IPS DF 6.9 (cell line): ENCODE data around the gene AGBL1.

Experiments used
- DNase-seq: peaks from one replicate; pipeline ENCODE4 v3.0.0-alpha.2; 2013; ENCODE audit warnings: low read depth, low spot score
- H3K27ac ChIP-seq: one replicate; pipeline ENCODE4 v1.5.1; 2013; ENCODE audit warnings: low read length, control low read depth
- H3K27me3 ChIP-seq: 2 replicates; pipeline ENCODE4 v1.6.1; 2013; ENCODE audit warnings: mild to moderate bottlenecking, low read length; ENCODE audit not compliant: control insufficient read depth, insufficient read depth
- H3K36me3 ChIP-seq: 2 replicates; pipeline ENCODE4 v1.6.1; 2013; ENCODE audit warnings: low read length; ENCODE audit not compliant: control insufficient read depth, insufficient read depth
- H3K4me1 ChIP-seq: 2 replicates; pipeline ENCODE4 v1.6.1; 2013; ENCODE audit warnings: low read length; ENCODE audit not compliant: control insufficient read depth, insufficient read depth
- H3K4me3 ChIP-seq: 2 replicates; pipeline ENCODE4 v1.5.1; 2013; ENCODE audit warnings: mild to moderate bottlenecking, low read length
- H3K9me3 ChIP-seq: 2 replicates; pipeline ENCODE4 v1.6.1; 2013; ENCODE audit warnings: low read length, inconsistent platforms; ENCODE audit not compliant: control insufficient read depth, insufficient read depth
- whole genome bisulfite sequencing: extraction: QIAGEN DNeasy Blood & Tissue Kit; methylation state at CpG from one replicate; pipeline ENCODE4 v1.1.7; 2013; ENCODE audit warnings: mixed read lengths, missing lambda C conversion rate; ENCODE audit not compliant: insufficient read length, insufficient coverage; 5-methylcytosine and 5-hydroxymethylcytosine counted together

Gene AGBL1

DNA sequence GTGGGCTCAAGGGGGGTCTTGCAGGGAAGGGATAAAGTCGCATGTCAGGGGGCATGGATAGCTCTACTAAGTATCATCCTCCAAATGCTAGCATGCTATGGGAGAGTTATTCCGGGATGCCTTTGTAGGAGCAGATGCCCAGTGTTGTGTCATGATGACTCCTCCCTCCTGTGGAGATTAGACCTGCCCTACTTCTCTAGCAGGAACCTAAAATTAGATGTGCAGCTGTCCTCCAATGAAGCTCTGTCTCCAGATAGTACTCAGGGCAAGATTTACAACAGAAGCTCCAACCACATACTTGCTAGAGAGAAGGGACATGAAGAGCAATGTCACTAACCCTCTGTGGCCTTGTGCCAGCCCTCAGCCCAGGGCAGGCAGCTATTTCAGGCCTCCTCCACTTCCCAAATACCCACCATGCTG lies 82.5 kb downstream of the AGBL1 start:
- no peak overlapping the region for H3K27ac ChIP-seq
- no peaks in the 10 kb centered on the region for H3K36me3 ChIP-seq
- H3K4me3 ChIP-seq: no peak overlapping the region
- no peaks in the 10 kb centered on the region for H3K9me3 ChIP-seq
- H3K4me1 ChIP-seq: peaks cover 4% of the 10 kb centered on the region; the same call in 1 of the 2 replicates
- no peaks in the 10 kb centered on the region for H3K27me3 ChIP-seq
- DNase-seq: no peak
- WGBS: no CpG with 5 or more reads among the region's 2 CpGs

DNA sequence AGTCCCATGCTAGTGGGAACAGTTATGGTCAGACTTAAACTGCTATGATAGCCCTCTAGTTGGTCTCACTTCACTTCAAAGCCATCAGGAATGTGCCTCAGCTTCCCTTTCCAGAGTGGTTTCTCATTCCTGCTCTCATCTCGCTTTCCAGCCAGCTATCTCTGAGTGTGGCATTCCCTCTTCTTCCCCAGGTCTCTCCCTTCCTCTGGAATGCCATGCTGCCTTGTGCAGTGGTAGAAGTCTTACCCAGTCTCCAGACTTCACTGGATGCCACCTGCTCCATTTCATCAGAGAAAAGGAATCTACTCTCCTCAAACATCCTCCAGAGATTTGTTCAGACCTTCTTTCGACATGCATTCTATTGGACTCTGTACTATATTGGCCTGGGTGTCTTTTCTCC lies 83.0 kb downstream of the AGBL1 start:
- no peaks in the 10 kb centered on the region for H3K27me3 ChIP-seq
- H3K4me3 ChIP-seq: no peak overlapping the region
- DNase-seq: no peak
- H3K36me3 ChIP-seq: no peaks in the 10 kb centered on the region
- peaks cover 4% of the 10 kb centered on the region; the same call in 1 of the 2 replicates for H3K4me1 ChIP-seq
- H3K27ac ChIP-seq: no peak overlapping the region
- no peaks in the 10 kb centered on the region for H3K9me3 ChIP-seq
- no CpG with 5 or more reads among the region's 2 CpGs for WGBS

DNA sequence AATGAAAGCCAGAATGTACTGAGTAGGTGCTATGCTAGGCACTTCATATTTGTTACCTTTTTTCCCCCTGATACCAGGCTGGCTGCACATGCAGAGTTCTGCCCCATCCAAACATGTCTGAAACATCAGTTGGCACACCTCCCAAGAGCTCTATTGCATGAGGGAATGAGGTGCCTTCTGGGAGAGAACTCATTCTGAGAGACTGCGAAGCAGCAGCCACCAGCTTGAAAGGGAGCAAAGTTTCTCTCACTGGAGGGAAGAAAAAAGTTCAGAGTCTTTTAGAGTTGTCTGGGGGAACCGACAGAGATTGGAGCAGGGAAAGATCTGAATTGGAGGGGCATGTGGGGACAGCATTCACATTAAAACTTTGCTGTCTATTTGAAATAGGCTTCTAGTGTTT lies 84.1 kb downstream of the AGBL1 start:
- Histone ChIP-seq H3K4me3 (no peak overlapping the region), H3K36me3 (no peaks in the 10 kb centered on the region), H3K27ac (no peak overlapping the region), H3K4me1 (peaks cover 4% of the 10 kb centered on the region; the same call in 1 of the 2 replicates), H3K9me3 (no peaks in the 10 kb centered on the region), H3K27me3 (no peaks in the 10 kb centered on the region)
- no CpG with 5 or more reads among the region's 2 CpGs for WGBS
- DNase-seq: no peak

DNA sequence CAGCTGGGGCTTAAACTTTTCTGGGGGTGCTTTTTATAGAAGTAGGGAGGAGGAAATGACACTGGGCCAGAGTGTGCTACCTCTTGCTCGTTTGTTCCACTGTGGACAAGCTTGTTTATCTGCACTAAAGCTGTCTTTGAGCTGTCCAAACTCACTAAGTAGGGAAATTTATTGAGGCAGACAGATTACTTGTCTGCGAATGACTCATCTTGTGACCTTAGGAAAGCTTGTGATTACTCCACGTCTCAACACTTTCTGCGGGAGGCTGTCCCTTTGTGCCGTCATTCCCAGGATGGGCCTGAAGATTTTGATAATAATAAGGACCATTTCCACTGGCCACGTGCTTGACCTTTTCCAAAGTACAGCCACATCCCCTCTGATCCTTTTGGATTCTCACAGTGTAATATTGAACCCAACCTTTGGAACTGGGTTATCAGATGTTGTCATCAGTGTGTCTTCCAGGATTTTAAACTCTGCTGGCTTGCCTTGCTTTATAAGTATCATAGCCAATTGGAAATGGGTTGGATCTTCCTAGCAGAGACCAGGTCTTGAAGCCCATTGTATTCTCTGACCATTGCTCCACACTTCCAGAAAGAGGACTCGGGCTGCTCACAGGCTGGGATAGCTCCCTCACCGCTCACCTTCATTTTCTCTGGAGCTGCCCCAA lies 84.7 kb downstream of the AGBL1 start:
- H3K27me3 ChIP-seq: no peaks in the 10 kb centered on the region
- no peaks in the 10 kb centered on the region for H3K9me3 ChIP-seq
- no peak for DNase-seq
- H3K4me1 ChIP-seq: peaks cover 4% of the 10 kb centered on the region; the same call in 1 of the 2 replicates
- no CpG with 5 or more reads among the region's 8 CpGs for WGBS
- H3K36me3 ChIP-seq: no peaks in the 10 kb centered on the region
- H3K27ac ChIP-seq: no peak overlapping the region
- no peak overlapping the region for H3K4me3 ChIP-seq

DNA sequence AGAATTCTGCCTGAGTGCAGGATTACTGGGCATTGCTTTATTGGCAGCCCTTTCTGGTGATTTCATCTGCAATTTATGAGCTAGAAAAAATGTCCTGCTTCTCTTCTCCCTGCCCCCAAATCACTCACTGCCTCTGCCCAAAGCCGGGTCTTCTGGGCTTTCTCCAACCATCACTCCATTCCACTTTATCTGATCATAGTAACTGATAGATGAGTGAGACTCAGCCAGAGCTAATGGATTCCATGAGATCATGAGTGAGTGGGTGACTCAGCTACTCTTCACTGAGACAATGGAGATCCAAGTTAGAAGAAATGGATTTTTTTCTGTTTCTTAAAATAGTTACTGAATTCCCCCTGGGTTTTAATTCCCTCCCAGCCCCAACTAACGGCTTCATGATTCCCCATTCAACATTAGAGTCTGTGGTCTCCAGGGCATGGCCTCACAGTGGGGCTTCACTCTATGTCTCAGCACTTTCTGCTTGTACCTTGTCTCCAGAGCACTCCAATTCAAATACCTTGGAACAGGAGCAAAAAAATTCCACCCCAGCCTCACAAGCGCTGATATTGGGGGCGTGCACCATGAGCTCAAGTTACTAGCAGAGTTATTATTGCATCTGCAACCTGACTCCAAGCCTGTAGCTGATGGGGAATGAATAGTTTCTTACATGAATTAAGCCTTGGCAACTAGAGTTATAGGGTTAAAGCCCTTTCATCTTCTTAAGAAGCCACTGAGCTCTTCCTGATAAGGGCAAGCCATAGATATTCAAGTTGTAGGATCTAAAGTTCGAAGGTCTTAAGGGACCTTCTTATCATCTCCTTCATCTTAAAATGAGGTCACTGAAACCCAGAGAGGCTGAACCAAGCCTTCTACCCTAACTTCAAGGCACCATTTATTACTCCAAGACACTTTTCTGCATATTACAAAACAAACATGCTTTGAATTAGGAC lies 85.9 kb downstream of the AGBL1 start:
- no peaks in the 10 kb centered on the region for H3K9me3 ChIP-seq
- H3K27me3 ChIP-seq: no peaks in the 10 kb centered on the region
- no peaks in the 10 kb centered on the region for H3K36me3 ChIP-seq
- whole genome bisulfite sequencing: no CpG with 5 or more reads among the region's 5 CpGs
- H3K4me3 ChIP-seq: no peak overlapping the region
- no peak for DNase-seq
- H3K4me1 ChIP-seq: peaks cover 4% of the 10 kb centered on the region; the same call in 1 of the 2 replicates
- H3K27ac ChIP-seq: no peak overlapping the region

DNA sequence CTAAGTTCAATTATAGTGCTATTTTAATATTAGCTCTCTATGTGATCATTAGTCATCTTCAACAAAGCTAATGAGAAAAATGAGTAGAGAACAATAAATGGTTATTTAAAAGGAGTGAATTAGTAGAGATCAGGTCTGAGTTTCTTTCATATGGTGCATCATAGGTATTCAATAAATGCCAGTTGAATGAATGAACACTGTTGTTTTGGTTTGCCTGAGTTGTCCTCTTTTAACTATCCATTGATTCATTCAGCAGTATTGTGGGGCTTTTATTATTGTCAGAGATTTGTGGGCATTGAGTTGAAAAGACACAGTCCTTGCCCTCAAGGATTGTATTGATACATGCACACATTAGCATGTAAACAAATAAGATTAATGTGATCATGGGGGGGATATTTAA lies 88.2 kb downstream of the AGBL1 start:
- Histone ChIP-seq H3K9me3 (no peaks in the 10 kb centered on the region), H3K27me3 (no peaks in the 10 kb centered on the region), H3K36me3 (no peaks in the 10 kb centered on the region), H3K27ac (no peak overlapping the region), H3K4me1 (peaks cover 1% of the 10 kb centered on the region; the same call in 1 of the 2 replicates), H3K4me3 (no peak overlapping the region)
- no peak for DNase-seq

DNA sequence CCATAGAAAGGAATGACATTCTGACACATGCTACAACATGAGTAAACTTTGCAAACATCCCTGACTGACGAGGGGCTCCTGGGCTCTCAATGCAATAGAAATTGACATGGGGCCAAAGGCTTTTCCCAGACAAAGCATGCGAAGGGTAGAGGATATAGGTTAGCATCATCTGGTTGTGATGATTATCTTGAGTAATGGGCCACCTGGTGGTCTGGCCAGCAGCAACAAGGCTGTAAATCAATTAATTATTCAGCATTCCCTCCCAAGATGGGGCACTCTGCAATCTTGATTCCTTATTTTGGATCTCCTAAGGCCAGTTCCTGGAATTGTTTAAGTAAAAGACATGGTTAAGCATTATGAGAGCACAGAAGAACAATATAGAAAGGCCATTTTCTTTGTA lies 99.2 kb downstream of the AGBL1 start:
- H3K4me3 ChIP-seq: no peak overlapping the region
- no peaks in the 10 kb centered on the region for H3K36me3 ChIP-seq
- no peaks in the 10 kb centered on the region for H3K4me1 ChIP-seq
- WGBS: no CpG with 5 or more reads among the region's 2 CpGs
- H3K9me3 ChIP-seq: no peaks in the 10 kb centered on the region
- no peak for DNase-seq
- H3K27ac ChIP-seq: no peak overlapping the region
- no peaks in the 10 kb centered on the region for H3K27me3 ChIP-seq

DNA sequence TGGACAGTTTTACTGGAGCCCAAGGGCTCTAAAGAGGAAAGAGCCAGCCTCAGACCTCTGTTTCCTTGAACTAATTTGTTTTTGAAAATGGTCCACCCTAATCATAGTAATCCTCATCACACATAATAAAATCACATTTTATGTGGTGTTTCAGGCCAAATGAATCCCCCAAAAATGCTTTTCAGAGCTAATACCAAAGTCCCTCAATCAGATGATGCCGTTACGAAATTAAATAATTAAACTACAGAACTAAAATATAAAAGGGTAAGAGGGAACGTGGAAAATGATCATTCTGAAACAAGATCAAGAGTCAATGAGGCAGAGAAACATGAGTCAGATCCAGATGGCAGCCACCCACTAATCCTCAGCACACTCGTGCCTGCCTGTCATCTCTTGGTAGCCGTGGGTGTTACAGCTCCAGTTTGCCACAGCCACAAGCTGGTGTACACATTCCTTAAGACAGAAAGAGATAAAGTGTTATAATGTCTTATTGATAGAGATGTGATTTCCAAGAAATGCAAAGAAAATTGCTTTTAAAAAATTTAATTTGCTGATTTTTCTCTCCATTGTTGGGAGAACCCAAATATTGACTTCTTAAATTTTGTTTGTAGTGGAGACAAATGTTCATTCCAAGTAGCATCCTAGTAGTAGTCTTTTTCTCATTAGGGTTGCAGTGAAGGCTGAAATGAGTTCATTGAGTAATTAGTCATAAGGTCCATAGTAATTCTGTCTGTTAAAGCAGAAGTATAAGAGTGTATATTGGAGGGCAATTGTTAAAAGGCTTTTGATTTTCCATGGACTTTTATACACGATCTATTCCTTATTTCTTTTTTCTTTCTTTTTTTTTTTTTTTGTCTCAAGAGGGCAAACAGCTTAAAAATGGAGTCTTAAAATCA lies 104.2 kb downstream of the AGBL1 start:
- Histone ChIP-seq H3K27me3 (no peaks in the 10 kb centered on the region), H3K36me3 (no peaks in the 10 kb centered on the region), H3K27ac (no peak overlapping the region), H3K4me3 (no peak overlapping the region), H3K9me3 (no peaks in the 10 kb centered on the region), H3K4me1 (no peaks in the 10 kb centered on the region)
- no peak for DNase-seq
- no CpG with 5 or more reads among the region's 6 CpGs for WGBS

DNA sequence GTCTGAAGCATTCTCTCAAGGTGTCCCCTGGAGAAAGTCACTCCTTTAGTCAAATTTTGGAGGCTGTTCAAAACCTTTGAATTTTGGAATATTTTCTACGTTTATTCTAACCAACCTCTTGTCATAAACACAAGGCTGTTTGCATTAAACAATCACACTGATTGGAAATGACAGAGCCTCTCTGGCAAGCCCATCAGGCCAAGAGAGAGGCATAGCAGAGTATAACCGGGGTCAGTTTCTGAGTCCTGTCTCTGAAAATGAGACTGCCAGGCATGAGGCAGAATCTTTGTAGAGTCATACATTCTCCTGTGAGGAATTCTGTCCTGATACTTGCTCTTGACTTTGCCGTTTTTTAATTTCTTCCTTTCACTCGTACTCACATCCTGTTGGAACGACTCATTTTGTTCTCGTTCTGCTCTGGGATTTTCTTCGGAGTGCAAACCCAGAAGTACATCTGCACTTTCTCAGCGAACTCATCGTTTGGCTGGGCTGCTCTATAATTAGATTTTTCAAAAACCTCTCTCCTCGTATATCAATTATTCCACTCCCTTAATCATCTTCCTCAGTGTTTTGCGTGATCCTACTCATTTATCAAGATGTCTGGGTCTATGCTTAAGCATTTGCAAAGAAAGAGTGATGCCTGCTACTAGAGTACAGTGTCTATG lies 114.2 kb downstream of the AGBL1 start:
- Histone ChIP-seq H3K27me3 (no peaks in the 10 kb centered on the region), H3K4me3 (no peak overlapping the region), H3K36me3 (no peaks in the 10 kb centered on the region), H3K9me3 (no peaks in the 10 kb centered on the region), H3K4me1 (0 out of 2 replicates have a peak, but pooled peaks cover 1% of the 10 kb centered on the region), H3K27ac (no peak overlapping the region)
- 100% methylated on average over 2 of the region's 11 CpGs for WGBS
- DNase-seq: no peak

DNA sequence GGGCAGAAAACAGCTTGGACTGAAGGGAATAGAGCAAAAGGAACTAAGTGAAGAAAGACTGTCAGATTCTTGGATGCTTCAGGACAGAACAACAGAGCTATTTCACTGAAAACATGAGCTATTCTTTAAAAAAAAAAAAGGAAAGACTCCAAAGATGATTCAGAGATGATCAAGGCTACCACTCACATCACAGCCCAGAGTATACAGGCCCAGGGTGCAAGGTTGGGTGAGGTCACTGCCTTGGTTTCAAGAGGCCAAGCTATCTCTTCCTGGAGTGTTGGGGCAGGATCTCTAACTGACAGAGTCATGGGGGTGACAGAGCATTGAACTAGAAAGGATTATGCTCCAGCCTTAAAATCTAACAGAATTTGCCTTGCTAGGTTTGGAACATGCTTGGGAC lies 118.1 kb downstream of the AGBL1 start:
- Histone ChIP-seq H3K27ac (no peak overlapping the region), H3K4me1 (0 out of 2 replicates have a peak, but pooled peaks cover 2% of the 10 kb centered on the region), H3K36me3 (no peaks in the 10 kb centered on the region), H3K4me3 (no peak overlapping the region), H3K9me3 (no peaks in the 10 kb centered on the region; the same call in 1 of the 2 replicates), H3K27me3 (no peaks in the 10 kb centered on the region)
- DNase-seq: no peak
